DOHH2 (cell line): ENCODE data around the gene GPC6.

ENCODE experiments used
- EZH2phosphoT487 ChIP-seq: fragments of 200-600 bp; sonication (generic); IDR thresholded peaks from 2 replicates; pipeline ENCODE4 v1.6.1; 2017; ENCODE audit warnings: borderline replicate concordance, mild to moderate bottlenecking, antibody characterized with exemption, low read length, moderate library complexity, mixed read lengths
- TF ChIP-seq, protein P1 (sequence below): fragments of 200-600 bp; sonication (generic); IDR thresholded peaks from one replicate; pipeline ENCODE4 v1.5.1; 2014; ENCODE audit warnings: antibody characterized with exemption, mild to moderate bottlenecking, low read depth, low read length; ENCODE audit not compliant: poor library complexity, severe bottlenecking

- no peak for TF ChIP-seq EZH2phosphoT487
- TF ChIP-seq, protein P1, sequence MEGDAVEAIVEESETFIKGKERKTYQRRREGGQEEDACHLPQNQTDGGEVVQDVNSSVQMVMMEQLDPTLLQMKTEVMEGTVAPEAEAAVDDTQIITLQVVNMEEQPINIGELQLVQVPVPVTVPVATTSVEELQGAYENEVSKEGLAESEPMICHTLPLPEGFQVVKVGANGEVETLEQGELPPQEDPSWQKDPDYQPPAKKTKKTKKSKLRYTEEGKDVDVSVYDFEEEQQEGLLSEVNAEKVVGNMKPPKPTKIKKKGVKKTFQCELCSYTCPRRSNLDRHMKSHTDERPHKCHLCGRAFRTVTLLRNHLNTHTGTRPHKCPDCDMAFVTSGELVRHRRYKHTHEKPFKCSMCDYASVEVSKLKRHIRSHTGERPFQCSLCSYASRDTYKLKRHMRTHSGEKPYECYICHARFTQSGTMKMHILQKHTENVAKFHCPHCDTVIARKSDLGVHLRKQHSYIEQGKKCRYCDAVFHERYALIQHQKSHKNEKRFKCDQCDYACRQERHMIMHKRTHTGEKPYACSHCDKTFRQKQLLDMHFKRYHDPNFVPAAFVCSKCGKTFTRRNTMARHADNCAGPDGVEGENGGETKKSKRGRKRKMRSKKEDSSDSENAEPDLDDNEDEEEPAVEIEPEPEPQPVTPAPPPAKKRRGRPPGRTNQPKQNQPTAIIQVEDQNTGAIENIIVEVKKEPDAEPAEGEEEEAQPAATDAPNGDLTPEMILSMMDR = no peak
Measured at GRCh38 chr13:93982179-93982918, 755.7 kb downstream of the GPC6 start.
